SU-DHL-6 (cell line): ENCODE data around the gene KLHL40.

ENCODE experiments used
- H2AFZ ChIP-seq: fragments of 200-600 bp; sonication (generic); 2 replicates; pipeline ENCODE4 v1.6.1; 2014; ENCODE audit warnings: low read depth, mild to moderate bottlenecking, moderate library complexity, mixed read lengths, antibody characterized with exemption, low read length; ENCODE audit not compliant: severe bottlenecking
- H3F3A ChIP-seq: fragments of 200-600 bp; shearing (Covaris generic); 2 replicates; pipeline ENCODE4 v1.6.0; 2016; ENCODE audit warnings: antibody characterized with exemption, mild to moderate bottlenecking; ENCODE audit not compliant: insufficient read depth
- H3K27ac ChIP-seq: fragments of 200-600 bp; sonication (generic); 2 replicates; pipeline ENCODE4 v1.5.1; 2016; ENCODE audit warnings: low read depth, mild to moderate bottlenecking, low read length, moderate library complexity, mixed read lengths
- H3K27me3 ChIP-seq: fragments of 200-600 bp; sonication (generic), shearing (Covaris generic); 2 replicates; pipeline ENCODE4 v1.6.0; 2014; ENCODE audit warnings: mild to moderate bottlenecking, low read length
- H3K36me3 ChIP-seq: fragments of 200-600 bp; sonication (generic); 2 replicates; pipeline ENCODE4 v1.6.1; 2014; ENCODE audit warnings: mild to moderate bottlenecking, low read length, mixed read lengths
- H3K4me2 ChIP-seq: fragments of 300-600, 200-600 bp; shearing (Covaris generic), sonication (generic); 2 replicates; pipeline ENCODE4 v1.6.0; 2014; ENCODE audit warnings: low read length, low read depth, mild to moderate bottlenecking; ENCODE audit not compliant: poor library complexity, severe bottlenecking
- H3K4me3 ChIP-seq: fragments of 200-600 bp; sonication (generic); 2 replicates; pipeline ENCODE4 v1.5.1; 2014; ENCODE audit warnings: antibody characterized with exemption, low read length, mild to moderate bottlenecking, mixed read lengths; ENCODE audit not compliant: insufficient read depth, poor library complexity, severe bottlenecking
- H3K79me2 ChIP-seq: fragments of 200-600 bp; sonication (generic); 2 replicates; pipeline ENCODE4 v1.6.1; 2014; ENCODE audit warnings: mild to moderate bottlenecking, low read length, moderate library complexity; ENCODE audit not compliant: insufficient read depth
- H3K9ac ChIP-seq: fragments of 200-600 bp; sonication (generic); 2 replicates; pipeline ENCODE4 v1.7.0; 2014; ENCODE audit warnings: mild to moderate bottlenecking, low read length
- H3K9me2 ChIP-seq: fragments of 200-600 bp; sonication (generic); replicated peaks from 2 replicates; pipeline ENCODE4 v1.6.1; 2014; ENCODE audit warnings: low read length; ENCODE audit not compliant: insufficient read depth
- H3K9me3 ChIP-seq: fragments of 200-600 bp; sonication (generic); 2 replicates; pipeline ENCODE4 v1.6.1; 2014; ENCODE audit warnings: low read length, mixed read lengths; ENCODE audit not compliant: insufficient read depth
- H4K20me1 ChIP-seq: fragments of 200-600 bp; sonication (generic); 2 replicates; pipeline ENCODE4 v1.6.1; 2014; ENCODE audit warnings: low read depth, mild to moderate bottlenecking, antibody characterized with exemption, low read length, moderate library complexity, mixed read lengths
- CTCF ChIP-seq: fragments of 200-600 bp; sonication (generic); IDR thresholded peaks from one replicate; pipeline ENCODE4 v1.5.1; 2017; ENCODE audit warnings: antibody characterized with exemption, mild to moderate bottlenecking, low read length, moderate library complexity; ENCODE audit not compliant: insufficient read depth, poor library complexity, severe bottlenecking
- EZH2phosphoT487 ChIP-seq: fragments of 200-600 bp; sonication (generic), shearing (Covaris generic); conservative IDR thresholded peaks from 2 replicates; pipeline ENCODE4 v1.6.1; 2018; ENCODE audit warnings: mild to moderate bottlenecking, antibody characterized with exemption, low read length, moderate library complexity, mixed read lengths

Gene KLHL40

GRCh38 chr3:42670051-42670576 lies 15.2 kb upstream of the KLHL40 start:
- no peaks in the 10 kb centered on the region for H3K27me3 ChIP-seq
- H3K36me3 ChIP-seq = no peaks in the 10 kb centered on the region
- H3K79me2 ChIP-seq = no peaks in the 10 kb centered on the region
- H3K9me3 ChIP-seq = no peaks in the 10 kb centered on the region
- H2AFZ ChIP-seq = no peak overlapping the region
- H3F3A ChIP-seq = no peaks in the 10 kb centered on the region
- no peak overlapping the region for H3K27ac ChIP-seq
- H3K9me2 ChIP-seq = no peaks in the 10 kb centered on the region
- H3K4me2 ChIP-seq = no peak overlapping the region
- no peak for TF ChIP-seq EZH2phosphoT487
- no peak for TF ChIP-seq CTCF
- no peak overlapping the region for H3K4me3 ChIP-seq
- H4K20me1 ChIP-seq = no peaks in the 10 kb centered on the region
- H3K9ac ChIP-seq = no peak overlapping the region

GRCh38 chr3:42670670-42671069 lies 14.7 kb upstream of the KLHL40 start:
- Histone ChIP-seq H3K4me3 (no peak overlapping the region), H2AFZ (no peak overlapping the region), H3F3A (no peaks in the 10 kb centered on the region), H4K20me1 (no peaks in the 10 kb centered on the region), H3K9me3 (no peaks in the 10 kb centered on the region), H3K79me2 (no peaks in the 10 kb centered on the region), H3K27ac (no peak overlapping the region), H3K9ac (no peak overlapping the region), H3K4me2 (no peak overlapping the region), H3K36me3 (no peaks in the 10 kb centered on the region), H3K27me3 (no peaks in the 10 kb centered on the region), H3K9me2 (no peaks in the 10 kb centered on the region)
- TF ChIP-seq EZH2phosphoT487 = no peak
- TF ChIP-seq CTCF = no peak

GRCh38 chr3:42672515-42672914 lies 12.8 kb upstream of the KLHL40 start:
- no peaks in the 10 kb centered on the region for H3K9me2 ChIP-seq
- H3K4me2 ChIP-seq = no peak overlapping the region
- H2AFZ ChIP-seq = no peak overlapping the region

More at GRCh38 chr3:42672515-42672914, 12.8 kb upstream of the KLHL40 start:
- H3K9ac ChIP-seq = no peak overlapping the region
- no peak overlapping the region for H3K27ac ChIP-seq
- no peaks in the 10 kb centered on the region for H3K36me3 ChIP-seq
- H3K9me3 ChIP-seq = peaks cover 5% of the 10 kb centered on the region; the same call in 1 of the 2 replicates
- no peak overlapping the region for H3K4me3 ChIP-seq
- no peaks in the 10 kb centered on the region for H3F3A ChIP-seq
- TF ChIP-seq EZH2phosphoT487 (no peak), CTCF (no peak)
- no peaks in the 10 kb centered on the region for H3K79me2 ChIP-seq
- no peaks in the 10 kb centered on the region for H4K20me1 ChIP-seq
- no peaks in the 10 kb centered on the region for H3K27me3 ChIP-seq
